HuH-7.5 (cell line): ENCODE measurements around the gene CEBPE.
A peak's percentile ranks its signal among the peaks of the same experiment; 100 is the strongest.

Experiments used
- DNase-seq: peaks from one replicate; pipeline ENCODE4 v3.0.0; 2011; ENCODE audit warnings: low spot score

Gene CEBPE

DNA sequence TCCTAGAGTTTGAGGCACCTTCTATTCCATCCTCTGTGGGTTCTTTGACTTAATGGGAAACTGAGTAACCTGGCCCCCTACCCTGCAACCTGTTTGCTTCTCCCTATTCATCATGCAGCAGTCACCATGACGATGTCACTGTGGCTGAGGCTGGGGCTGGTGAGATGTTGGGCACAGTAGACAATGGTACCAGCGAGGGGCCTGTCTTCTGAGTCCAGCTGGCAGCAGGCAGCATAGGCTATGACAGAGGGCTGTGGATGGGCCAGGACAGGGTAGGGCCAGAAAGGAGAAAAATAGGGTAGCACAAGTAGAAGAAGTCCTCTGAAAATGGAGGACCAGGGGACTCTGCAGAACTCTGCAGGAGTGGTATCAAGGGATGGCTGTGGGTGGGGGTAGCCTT is 16.3 kb downstream of the CEBPE start:
- no peak for DNase-seq

DNA sequence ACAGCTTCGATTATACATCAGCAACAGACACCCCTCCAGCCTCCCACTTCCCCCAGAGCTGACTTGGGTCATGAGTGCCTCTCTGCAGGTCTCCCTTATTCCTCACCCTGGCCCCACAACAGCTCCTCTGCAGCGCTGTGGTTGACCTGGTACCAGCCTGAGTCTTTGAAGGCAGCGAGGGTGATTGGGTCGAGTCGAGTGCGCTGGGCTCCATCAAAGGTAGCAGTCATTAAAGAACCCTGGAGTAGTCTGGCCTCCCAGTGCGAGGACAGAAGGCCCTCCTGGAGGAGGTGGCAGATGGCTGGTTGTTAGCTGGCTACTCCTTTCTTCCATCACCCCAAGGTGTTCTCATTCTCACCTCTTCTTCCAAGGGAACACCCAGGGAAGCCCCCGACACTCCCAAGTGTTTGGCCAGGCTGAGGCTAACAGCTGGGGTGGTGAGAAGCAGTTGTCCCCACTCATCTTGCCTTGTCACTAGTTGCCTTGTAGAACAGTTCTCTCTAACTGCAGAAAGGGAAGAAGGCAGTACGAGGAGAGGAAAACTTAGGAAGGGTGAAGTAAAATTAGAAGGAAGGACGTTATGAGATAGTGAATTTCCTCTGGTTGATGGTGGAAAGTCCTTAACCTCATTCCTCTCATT is 16.9 kb downstream of the CEBPE start:
- no peak for DNase-seq

DNA sequence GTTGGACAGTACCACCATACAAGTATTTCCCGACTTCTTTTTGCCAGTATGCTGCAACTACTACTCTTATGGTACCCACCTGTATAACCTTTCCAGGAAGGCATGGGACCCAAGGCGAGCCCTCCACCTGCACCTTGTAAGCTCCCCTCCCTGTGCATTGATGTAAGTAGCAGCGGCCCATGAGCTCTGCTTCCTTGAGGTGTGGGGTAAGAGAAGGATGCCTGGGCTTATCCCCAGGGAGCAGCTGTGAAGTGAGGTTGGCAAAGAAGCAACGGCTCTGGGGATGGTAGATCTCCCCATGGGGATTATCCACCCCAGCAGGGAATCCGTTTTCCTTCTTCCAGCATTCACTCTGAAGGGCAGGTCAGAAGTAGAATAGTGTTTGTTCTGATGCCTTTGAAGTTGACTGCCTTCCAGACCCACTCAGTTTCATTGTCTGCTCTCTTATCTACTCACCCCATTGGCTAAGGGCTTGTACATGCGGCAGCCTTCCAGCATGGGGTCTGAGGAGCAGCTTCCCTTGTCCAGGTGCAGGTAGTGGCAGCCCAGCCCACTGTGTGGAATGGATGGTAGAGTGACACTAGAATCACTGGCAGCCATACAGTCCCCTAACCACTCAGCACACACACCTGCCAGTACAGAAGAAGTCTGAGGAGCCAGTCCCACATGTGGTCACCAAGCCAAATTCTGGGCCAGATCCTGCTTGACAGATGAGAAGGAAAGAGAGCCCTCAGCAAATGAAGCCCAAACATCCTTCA is 17.7 kb downstream of the CEBPE start:
- no peak for DNase-seq

DNA sequence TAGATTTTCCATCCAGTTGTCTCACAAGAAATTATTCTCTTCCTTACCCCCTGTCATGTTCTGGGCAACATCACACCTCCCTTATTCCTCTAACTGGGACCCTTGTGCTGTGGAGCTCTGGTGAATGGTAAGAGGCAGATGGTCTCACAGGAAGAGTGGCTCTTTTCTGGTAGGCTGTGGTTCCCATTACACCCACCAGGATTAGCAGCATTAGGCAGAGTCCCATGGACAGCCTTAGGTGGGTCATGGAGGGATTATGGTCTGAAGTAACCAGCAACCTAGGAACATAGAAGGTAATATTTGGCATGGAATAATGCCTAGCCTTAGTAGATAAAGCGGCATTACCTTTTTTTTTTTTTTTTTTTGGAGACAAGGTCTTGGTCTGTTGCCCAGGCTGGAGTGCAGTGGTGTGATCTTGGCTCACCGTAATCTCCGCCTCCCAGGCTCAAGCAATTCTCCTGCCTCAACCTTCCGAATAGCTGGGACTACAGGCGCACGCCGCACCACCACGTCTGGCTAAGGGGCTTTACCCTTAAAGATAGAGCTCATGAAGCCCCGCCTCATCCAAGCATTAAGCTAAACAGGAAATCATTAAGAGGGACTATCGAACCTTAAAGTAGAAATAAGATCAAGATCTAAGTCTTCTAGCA is 19.7 kb downstream of the CEBPE start:
- no peak for DNase-seq

DNA sequence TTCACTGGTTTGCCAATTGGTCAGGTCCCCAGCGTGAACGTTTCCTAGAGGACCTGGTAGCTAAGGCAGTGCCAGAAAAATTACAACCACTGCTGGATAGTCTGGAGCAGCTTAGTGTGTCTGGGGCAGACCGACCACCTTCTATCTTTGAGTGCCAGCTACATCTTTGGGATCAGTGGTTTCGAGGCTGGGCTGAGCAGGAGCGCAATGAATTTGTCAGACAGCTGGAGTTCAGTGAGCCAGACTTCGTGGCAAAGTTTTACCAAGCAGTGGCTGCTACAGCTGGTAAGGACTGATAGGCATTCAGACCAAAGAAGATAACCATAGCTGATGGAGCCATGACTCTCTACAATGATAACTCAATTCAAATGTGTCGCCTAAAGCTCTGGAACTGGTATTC is 21.3 kb downstream of the CEBPE start:
- DNase-seq: no peak

DNA sequence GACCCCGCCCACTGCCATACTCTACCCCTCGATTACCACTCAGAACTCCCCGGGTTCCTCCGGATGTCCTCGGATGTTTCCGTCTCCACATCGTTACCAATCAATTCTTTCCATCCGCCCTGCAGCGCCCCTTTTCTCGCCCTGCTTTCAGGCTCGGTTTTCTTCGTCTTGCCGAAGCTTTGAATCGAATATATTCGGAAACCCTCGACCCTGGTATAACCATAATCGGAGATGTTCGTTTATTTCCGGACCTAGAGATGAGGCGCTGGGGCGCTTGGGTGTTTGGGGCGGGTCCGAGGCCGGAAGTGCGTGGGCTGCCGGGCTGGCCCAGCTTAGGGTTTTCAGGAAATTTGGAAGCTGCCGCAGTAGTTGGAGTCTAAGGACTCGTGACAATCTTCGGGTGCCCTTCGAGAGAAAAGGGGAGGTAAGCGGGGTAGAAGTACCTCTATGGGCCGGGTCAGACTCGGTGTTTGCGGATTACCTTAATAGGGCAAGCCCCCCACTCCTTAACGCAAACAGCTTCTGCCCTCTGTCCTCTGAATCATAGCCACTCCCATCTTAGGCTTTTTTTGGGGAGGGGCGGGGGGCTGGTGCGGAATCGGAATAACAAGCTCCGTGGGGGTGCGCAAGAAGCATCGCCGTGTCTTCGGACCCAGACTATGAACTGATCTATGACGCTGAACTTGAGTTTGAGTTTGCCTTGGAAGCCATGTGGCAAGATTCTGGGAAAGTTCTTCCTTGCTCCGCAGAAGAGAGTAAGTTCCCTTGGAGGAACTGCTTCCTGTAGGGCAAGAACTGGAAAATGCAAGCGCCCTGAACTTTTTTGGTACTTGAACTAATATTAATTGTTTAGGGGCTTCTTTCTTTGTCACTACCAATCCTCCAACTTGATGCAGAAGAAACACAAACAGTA is 23.6 kb downstream of the CEBPE start, which contains the start of gene C14orf119:
TSS of gene C14orf119 (plus strand) at position 310 of the 913 bp plus-strand sequence. CDS start 2,154 bp downstream, outside the sequence.
- DNase-seq: peak; percentile 90

- peak; percentile 75 for DNase-seq
Measured at GRCh38 chr14:23094666-23095195, 24.3 kb downstream of the CEBPE start, which contains the start of gene ACIN1. Gene ACIN1, minus strand, starts transcription at chr14:23095136. Its CDS starts 24 bp downstream, at chr14:23095112.

GRCh38 chr14:23093991-23094665 is 24.9 kb downstream of the CEBPE start:
- no peak for DNase-seq

DNA sequence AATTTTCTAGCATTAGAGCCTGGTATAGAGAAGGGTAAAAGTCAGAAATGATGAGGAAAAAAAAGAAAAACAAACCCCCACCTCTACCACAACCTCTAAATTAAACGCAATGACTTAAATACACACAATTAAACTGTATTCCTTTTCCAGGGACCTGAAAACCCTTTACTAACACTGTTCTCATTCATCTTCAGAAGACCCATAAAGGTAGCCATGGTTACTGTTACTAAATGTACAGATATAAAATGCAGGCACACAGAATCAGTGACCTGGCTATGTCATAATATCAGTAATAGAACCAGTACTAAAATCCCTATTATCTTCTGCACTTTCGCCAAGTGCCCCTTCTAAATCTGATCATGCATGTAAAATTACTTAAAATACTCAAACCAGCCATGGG is 25.5 kb downstream of the CEBPE start:
- DNase-seq: no peak

GRCh38 chr14:23093104-23093503 is 26.0 kb downstream of the CEBPE start:
- DNase-seq: no peak

DNA sequence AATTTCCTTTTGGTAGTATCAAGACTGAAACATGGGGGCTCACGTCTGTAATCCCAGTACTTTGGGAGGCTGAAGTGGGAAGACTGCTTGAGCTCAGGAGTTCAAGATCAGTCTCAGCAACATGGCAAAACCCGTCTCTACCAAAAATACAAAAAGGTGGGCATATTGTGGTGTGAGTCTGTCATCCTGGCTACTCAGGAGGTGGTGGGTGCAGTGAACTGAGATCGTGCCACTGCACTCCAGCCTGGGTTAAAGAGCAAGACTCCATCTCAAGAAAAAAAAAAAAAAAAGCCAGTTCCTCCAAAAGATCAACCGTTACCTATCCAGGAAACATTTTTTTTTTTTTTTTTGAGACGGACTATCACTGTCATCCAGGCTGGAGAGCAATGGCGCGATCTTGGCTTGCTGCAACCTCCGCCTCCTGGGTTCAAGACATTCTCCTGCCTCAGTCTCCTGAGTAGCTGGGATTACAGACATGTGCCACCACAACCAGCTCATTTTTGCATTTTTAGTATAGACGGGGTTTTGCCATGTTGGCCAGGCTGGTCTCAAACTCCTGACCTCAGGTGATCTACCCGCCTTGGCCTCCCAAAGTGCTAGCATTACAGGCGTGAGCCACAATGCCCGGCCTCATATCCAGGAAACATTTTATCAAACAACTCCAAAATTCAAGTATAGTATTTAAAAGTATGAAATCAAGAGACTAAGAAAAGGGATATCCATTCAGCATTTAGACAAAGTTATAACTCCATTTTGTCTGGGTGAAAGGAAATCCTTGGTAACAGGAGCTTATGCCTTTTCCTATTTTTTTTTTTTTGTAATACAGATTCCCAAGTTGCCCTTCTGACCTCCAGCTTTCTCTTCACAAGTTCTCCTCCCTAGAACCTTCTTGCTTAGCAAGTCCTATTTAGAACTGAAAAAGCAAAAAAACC is 27.5 kb downstream of the CEBPE start:
- DNase-seq: no peak

DNA sequence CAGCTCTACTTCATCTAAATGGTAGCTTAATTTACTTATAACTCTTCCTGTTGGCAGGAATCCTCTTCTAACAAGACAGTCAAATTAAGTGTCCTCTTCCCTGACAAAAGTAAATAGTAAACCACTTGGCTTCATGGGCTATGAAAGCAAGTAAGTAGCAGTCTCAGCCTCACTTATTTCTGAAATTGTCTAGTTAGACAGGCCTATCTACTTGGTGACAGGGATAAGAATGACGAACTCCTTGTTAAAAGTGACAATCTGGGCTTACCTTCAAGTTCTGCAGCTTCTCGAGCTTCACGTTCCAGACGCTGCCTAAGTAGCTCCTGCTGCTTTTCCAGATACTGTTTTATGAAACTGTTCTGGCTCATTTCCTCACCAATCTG is 28.8 kb downstream of the CEBPE start:
- DNase-seq: no peak

GRCh38 chr14:23089498-23090253 is 29.4 kb downstream of the CEBPE start:
- DNase-seq: no peak

- DNase-seq: no peak
Measured at GRCh38 chr14:23086565-23086964, 32.5 kb downstream of the CEBPE start.

- no peak for DNase-seq
Measured at GRCh38 chr14:23085458-23085857, 33.6 kb downstream of the CEBPE start.

DNA sequence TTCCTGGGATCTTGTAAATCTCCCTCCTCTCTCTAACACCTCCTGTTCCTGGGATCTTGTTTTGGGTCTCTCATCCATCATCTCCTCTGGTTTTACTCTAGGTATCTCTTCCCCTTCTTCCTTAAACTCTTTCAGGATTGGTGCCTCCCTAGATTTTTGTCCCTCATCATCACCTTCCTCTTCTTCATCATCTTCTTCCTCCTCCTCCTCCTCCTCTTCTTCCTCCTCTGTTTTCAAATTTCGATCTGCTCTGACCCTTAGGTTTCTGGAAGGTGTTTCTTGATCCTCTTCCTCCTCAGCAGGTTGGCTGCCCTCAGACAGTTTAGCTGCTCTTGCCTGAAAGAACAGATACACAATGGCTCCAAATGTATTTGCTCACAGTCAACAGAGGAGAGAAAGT is 38.6 kb downstream of the CEBPE start:
- no peak for DNase-seq

- DNase-seq: no peak
Measured at GRCh38 chr14:23079716-23080115, 39.3 kb downstream of the CEBPE start.

DNA sequence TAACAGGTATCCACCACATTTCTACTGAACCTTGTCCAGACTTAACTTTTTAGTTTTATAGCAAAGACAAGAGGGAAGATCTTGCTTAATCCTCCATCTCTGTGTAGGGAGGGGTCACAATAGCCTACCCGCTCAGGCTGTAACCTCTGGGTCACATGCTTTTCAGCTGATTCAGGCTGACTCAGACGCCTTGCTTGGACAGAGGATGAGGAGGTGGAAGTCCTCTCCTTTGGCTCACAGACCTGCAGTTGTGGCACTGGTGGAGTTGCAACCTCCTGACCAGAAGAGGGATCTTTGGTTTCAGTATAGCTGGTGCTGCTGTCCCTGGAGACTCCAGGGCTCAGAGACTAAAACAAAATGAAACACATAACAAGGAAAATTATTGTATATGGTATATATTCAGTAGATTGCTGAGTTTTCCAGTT is 40.4 kb downstream of the CEBPE start:
- no peak for DNase-seq

GRCh38 chr14:23077962-23078361 is 41.1 kb downstream of the CEBPE start:
- DNase-seq: no peak
